Epithelial cell of prostate (primary cell): ENCODE data around the gene RAB5B.

Experiments used
- DNase-seq: peaks from one replicate; pipeline ENCODE4 v3.0.0-alpha.2; 2011; ENCODE audit warnings: low read depth, low spot score
- H3K27ac ChIP-seq: fragments of 450-650 bp; 2 replicates; pipeline ENCODE4 v1.5.1; 2017; ENCODE audit warnings: mild to moderate bottlenecking

The RAB5B gene

GRCh38 chr12:56010111-56010570 lies 36.3 kb downstream of the RAB5B start:
- no peak for DNase-seq
- no peak overlapping the region for H3K27ac ChIP-seq

GRCh38 chr12:56011509-56012090 lies 37.7 kb downstream of the RAB5B start:
- no peak for DNase-seq
- no peak overlapping the region for H3K27ac ChIP-seq

- no peak overlapping the region for H3K27ac ChIP-seq
- no peak for DNase-seq
Observed at GRCh38 chr12:56013482-56013881, 39.6 kb downstream of the RAB5B start.

- H3K27ac ChIP-seq: no peak overlapping the region
- no peak for DNase-seq
Observed at GRCh38 chr12:56014205-56014604, 40.3 kb downstream of the RAB5B start.

- DNase-seq: no peak
- no peak overlapping the region for H3K27ac ChIP-seq
Observed at GRCh38 chr12:56017181-56017580, 43.3 kb downstream of the RAB5B start.

- DNase-seq: no peak
- no peak overlapping the region for H3K27ac ChIP-seq
Observed at GRCh38 chr12:56018356-56018755, 44.5 kb downstream of the RAB5B start.

- DNase-seq: no peak
- H3K27ac ChIP-seq: no peak within 1 kb of the TSS
Observed at GRCh38 chr12:56020423-56021184, 46.7 kb downstream of the RAB5B start, which contains the start of gene IKZF4. Gene IKZF4 (plus strand): TSS chr12:56021043. CDS start chr12:56021494, 451 bp downstream.

GRCh38 chr12:56021889-56022497 lies 48.1 kb downstream of the RAB5B start:
- no peak for DNase-seq
- no peak overlapping the region for H3K27ac ChIP-seq

GRCh38 chr12:56028511-56029165 lies 54.8 kb downstream of the RAB5B start:
- H3K27ac ChIP-seq: peak overlapping the region; percentile 67
- no peak for DNase-seq

- H3K27ac ChIP-seq: peak overlapping the region; percentile 67
- DNase-seq: no peak
Observed at GRCh38 chr12:56029166-56029519, 55.3 kb downstream of the RAB5B start.

GRCh38 chr12:56029666-56030293 lies 55.9 kb downstream of the RAB5B start:
- peak overlapping the region; percentile 67 for H3K27ac ChIP-seq
- DNase-seq: no peak

GRCh38 chr12:56031987-56032386 lies 58.1 kb downstream of the RAB5B start:
- H3K27ac ChIP-seq: no peak overlapping the region
- DNase-seq: no peak

- no peak for DNase-seq
- H3K27ac ChIP-seq: no peak overlapping the region
Observed at GRCh38 chr12:56034586-56035332, 60.9 kb downstream of the RAB5B start.

GRCh38 chr12:56037161-56037560 lies 63.3 kb downstream of the RAB5B start:
- no peak for DNase-seq
- no peak overlapping the region for H3K27ac ChIP-seq

- no peak overlapping the region for H3K27ac ChIP-seq
- no peak for DNase-seq
Observed at GRCh38 chr12:56038022-56038655, 64.3 kb downstream of the RAB5B start.

GRCh38 chr12:56040151-56040550 lies 66.3 kb downstream of the RAB5B start:
- H3K27ac ChIP-seq: no peak overlapping the region
- DNase-seq: no peak

GRCh38 chr12:56040963-56041551 lies 67.2 kb downstream of the RAB5B start:
- no peak for DNase-seq
- peak overlapping the region; percentile 88 for H3K27ac ChIP-seq

- DNase-seq: peak; percentile 94
- peak within 1 kb of the TSS; percentile 88 for H3K27ac ChIP-seq
Observed at GRCh38 chr12:56041552-56042429, 67.9 kb downstream of the RAB5B start, which contains the start of gene RPS26. Gene RPS26 (plus strand): TSS chr12:56041918. CDS start chr12:56042167, 249 bp downstream.
